Upper lobe of left lung (tissue), 4 donors: ENCODE data around the gene HOXA6.

Source experiments
- POLR2AphosphoS5 ChIP-seq, 2 donors: sonication (generic); formaldehyde crosslinking; IDR thresholded peaks; one replicate each; pipeline ENCODE4 v1.5.1; 2017; ENCODE audit warnings: antibody characterized with exemption in 2 of 2
- TF ChIP-seq, protein P1 (sequence below), 6 experiments: fragments of 450-650 bp in 4 of 6; fragments of 200-600 bp in 2 of 6; sonication (generic) in 2 of 6; IDR thresholded peaks; one replicate each; pipeline ENCODE4 v1.5.1; 2016 to 2019; ENCODE audit warnings: antibody characterized with exemption in 6 of 6

DNA sequence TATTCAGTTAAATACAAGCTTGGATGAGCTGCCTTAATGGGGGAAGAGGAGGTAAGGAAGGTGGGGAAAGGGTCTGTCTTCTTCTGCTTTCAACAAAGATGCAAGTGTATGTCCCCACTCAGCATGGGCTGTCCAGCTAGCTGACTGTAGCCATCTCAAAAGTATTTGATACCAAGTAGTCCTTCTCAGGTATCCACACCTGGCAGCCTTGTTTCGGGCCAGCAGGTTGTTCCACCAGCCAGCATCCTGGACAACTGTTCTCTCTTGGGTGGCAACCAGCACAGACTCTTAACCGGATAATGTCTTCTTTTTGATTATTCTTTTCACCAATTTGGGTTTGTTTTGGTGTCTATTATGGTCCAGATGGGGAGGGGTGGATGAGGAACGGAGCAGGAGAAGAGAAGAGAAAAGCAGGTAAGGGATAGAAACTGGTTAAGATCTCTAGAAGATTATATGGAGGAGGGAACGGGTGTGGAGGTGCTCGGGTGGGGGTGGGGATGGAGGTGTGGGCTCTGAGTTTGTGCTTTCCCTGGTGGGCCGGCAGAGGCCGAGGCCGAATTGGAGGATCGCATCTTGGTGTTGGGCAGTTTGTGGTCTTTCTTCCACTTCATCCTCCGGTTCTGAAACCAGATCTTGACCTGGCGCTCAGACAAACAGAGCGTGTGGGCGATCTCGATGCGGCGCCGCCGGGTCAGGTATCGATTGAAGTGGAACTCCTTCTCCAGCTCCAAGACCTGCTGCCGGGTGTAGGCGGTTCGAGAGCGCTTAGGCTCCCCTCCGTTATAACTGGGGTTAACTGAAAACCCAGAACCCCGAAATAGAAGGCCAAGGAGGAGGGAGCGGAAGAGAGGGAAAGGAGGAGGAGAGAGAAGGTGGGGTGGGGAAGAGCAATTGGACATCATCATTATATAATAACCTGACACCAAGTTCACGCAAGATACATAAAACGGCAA lies 18.5 kb downstream of the HOXA6 start:
- TF ChIP-seq, protein P1, sequence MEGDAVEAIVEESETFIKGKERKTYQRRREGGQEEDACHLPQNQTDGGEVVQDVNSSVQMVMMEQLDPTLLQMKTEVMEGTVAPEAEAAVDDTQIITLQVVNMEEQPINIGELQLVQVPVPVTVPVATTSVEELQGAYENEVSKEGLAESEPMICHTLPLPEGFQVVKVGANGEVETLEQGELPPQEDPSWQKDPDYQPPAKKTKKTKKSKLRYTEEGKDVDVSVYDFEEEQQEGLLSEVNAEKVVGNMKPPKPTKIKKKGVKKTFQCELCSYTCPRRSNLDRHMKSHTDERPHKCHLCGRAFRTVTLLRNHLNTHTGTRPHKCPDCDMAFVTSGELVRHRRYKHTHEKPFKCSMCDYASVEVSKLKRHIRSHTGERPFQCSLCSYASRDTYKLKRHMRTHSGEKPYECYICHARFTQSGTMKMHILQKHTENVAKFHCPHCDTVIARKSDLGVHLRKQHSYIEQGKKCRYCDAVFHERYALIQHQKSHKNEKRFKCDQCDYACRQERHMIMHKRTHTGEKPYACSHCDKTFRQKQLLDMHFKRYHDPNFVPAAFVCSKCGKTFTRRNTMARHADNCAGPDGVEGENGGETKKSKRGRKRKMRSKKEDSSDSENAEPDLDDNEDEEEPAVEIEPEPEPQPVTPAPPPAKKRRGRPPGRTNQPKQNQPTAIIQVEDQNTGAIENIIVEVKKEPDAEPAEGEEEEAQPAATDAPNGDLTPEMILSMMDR (IDR thresholded peaks at IDR 0.05) = no peak
- TF ChIP-seq POLR2AphosphoS5 (IDR thresholded peaks at IDR 0.05) = no peak
